Mammary epithelial cell (primary cell): Measurements from ENCODE around the gene CBFA2T3.
"Not testable (repeated sequence)": the region's sequence is repeated elsewhere in the genome, so short reads cannot be mapped to it uniquely, and the experiment has no call there.

Experiments
- EZH2 ChIP-seq: IDR thresholded peaks from 2 replicates; pipeline ENCODE4 v1.6.1; 2012; ENCODE audit warnings: low read length, inconsistent platforms, borderline replicate concordance
- TF ChIP-seq, protein P1 (sequence below), 2 donors: IDR thresholded peaks in 1 of 2; conservative IDR thresholded peaks in 1 of 2; 2 replicates each; pipeline ENCODE4 v1.5.1; 2011 to 2012; ENCODE audit warnings: inconsistent platforms in 2 of 2, low read length in 2 of 2, mild to moderate bottlenecking in 2 of 2, control low read depth in 1 of 2, low read depth in 1 of 2; ENCODE audit not compliant: insufficient read depth in 1 of 2; ENCODE audit errors: extremely low read depth in 1 of 2

- TF ChIP-seq, protein P1, sequence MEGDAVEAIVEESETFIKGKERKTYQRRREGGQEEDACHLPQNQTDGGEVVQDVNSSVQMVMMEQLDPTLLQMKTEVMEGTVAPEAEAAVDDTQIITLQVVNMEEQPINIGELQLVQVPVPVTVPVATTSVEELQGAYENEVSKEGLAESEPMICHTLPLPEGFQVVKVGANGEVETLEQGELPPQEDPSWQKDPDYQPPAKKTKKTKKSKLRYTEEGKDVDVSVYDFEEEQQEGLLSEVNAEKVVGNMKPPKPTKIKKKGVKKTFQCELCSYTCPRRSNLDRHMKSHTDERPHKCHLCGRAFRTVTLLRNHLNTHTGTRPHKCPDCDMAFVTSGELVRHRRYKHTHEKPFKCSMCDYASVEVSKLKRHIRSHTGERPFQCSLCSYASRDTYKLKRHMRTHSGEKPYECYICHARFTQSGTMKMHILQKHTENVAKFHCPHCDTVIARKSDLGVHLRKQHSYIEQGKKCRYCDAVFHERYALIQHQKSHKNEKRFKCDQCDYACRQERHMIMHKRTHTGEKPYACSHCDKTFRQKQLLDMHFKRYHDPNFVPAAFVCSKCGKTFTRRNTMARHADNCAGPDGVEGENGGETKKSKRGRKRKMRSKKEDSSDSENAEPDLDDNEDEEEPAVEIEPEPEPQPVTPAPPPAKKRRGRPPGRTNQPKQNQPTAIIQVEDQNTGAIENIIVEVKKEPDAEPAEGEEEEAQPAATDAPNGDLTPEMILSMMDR (conservative IDR thresholded peaks at IDR 0.05 in 1 of 2, IDR thresholded peaks at IDR 0.05 in 1 of 2; ENCODE audit: extremely low read depth in 1 of 2, insufficient read depth in 1 of 2, low read depth in 1 of 2, low read length in 2 of 2), result not testable (repeated sequence)
- TF ChIP-seq EZH2, result not testable (repeated sequence)
These were observed 25.1 kb upstream of the CBFA2T3 start for GRCh38 chr16:89002081-89002480.
